Fibroblast of gingiva (primary cell): ENCODE measurements around the gene ADAMTS2.

Experiments used
- DNase-seq: peaks from one replicate; pipeline ENCODE4 v3.0.0-alpha.2; 2011; ENCODE audit warnings: low read depth

The ADAMTS2 gene

GRCh38 chr5:179371681-179372680 lies 26.7 kb upstream of the ADAMTS2 start:
- DNase-seq: no peak

GRCh38 chr5:179371121-179371510 lies 25.9 kb upstream of the ADAMTS2 start:
- DNase-seq: no peak

GRCh38 chr5:179370490-179371120 lies 25.3 kb upstream of the ADAMTS2 start:
- no peak for DNase-seq

- DNase-seq: no peak
Observed at GRCh38 chr5:179369530-179369884, 24.2 kb upstream of the ADAMTS2 start.

- no peak for DNase-seq
Observed at GRCh38 chr5:179368806-179369529, 23.7 kb upstream of the ADAMTS2 start.

- no peak for DNase-seq
Observed at GRCh38 chr5:179368126-179368805, 23.0 kb upstream of the ADAMTS2 start.

- no peak for DNase-seq
Observed at GRCh38 chr5:179367491-179367890, 22.2 kb upstream of the ADAMTS2 start.

GRCh38 chr5:179362355-179362754 lies 17.1 kb upstream of the ADAMTS2 start:
- DNase-seq: no peak

GRCh38 chr5:179361037-179361603 lies 15.9 kb upstream of the ADAMTS2 start:
- DNase-seq: no peak

GRCh38 chr5:179357031-179357430 lies 11.8 kb upstream of the ADAMTS2 start:
- peak; percentile 48 for DNase-seq

GRCh38 chr5:179355976-179356974 lies 11.0 kb upstream of the ADAMTS2 start:
- peak; percentile 92 for DNase-seq

- DNase-seq: no peak
Observed at GRCh38 chr5:179354305-179354882, 9.1 kb upstream of the ADAMTS2 start.

GRCh38 chr5:179348843-179349242 lies 3.6 kb upstream of the ADAMTS2 start:
- no peak for DNase-seq

GRCh38 chr5:179348011-179348530 lies 2.8 kb upstream of the ADAMTS2 start:
- DNase-seq: no peak

- DNase-seq: no peak
Observed at GRCh38 chr5:179347581-179347980, 2.3 kb upstream of the ADAMTS2 start.

GRCh38 chr5:179346875-179347274 lies 1.6 kb upstream of the ADAMTS2 start:
- DNase-seq: no peak

- no peak for DNase-seq
Observed at GRCh38 chr5:179346401-179346800, 1.1 kb upstream of the ADAMTS2 start.

- DNase-seq: no peak
Observed at GRCh38 chr5:179345183-179345432, 153 bp downstream of the ADAMTS2 start.

GRCh38 chr5:179344431-179345182 lies 654 bp downstream of the ADAMTS2 start:
- DNase-seq: no peak
